GM12891 (cell line): ENCODE data around the gene CBR4.

Source experiments
- PAX5 ChIP-seq: IDR thresholded peaks from 2 replicates; pipeline ENCODE4 v1.6.1; 2011; ENCODE audit warnings: low read length, moderate library complexity, mild to moderate bottlenecking; ENCODE audit not compliant: insufficient read depth, severe bottlenecking
- POLR2A ChIP-seq: IDR thresholded peaks from 2 replicates; pipeline ENCODE4 v1.6.1; 2011; ENCODE audit warnings: low read depth, low read length, control low read depth
- POLR2AphosphoS5 ChIP-seq: IDR thresholded peaks from 2 replicates; pipeline ENCODE4 v1.6.1; 2011; ENCODE audit warnings: low read depth, low read length, control low read depth
- POU2F2 ChIP-seq: IDR thresholded peaks from 2 replicates; pipeline ENCODE4 v1.6.1; 2011; ENCODE audit warnings: low read depth, mild to moderate bottlenecking, control low read depth, low read length, moderate library complexity
- SPI1 ChIP-seq: IDR thresholded peaks from 2 replicates; pipeline ENCODE4 v1.6.1; 2011; ENCODE audit warnings: low read depth, low read length, control low read depth
- TAF1 ChIP-seq: IDR thresholded peaks from 2 replicates; pipeline ENCODE4 v1.6.1; 2011; ENCODE audit warnings: low read depth, low read length, control low read depth

DNA sequence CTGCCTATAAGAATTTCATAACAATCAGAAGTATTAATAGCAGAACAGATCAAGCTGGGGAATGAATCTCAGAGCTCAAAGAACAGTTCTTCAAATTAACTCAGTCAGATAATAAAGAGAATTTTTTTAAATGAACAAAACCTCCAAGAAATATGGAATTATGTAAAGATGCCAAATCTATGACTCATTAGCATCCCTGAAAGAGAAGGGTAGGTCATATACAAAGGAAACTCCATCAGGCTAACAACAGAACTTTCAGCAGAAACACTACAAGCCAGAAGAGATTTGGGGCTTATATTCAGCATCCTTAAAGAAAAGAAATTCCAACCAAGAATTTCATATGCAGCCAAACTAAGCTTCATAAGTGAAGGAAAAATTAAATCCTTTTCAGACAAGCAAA, 28.6 kb downstream of the CBR4 start:
- TF ChIP-seq POLR2A (no peak), SPI1 (no peak), TAF1 (no peak), POLR2AphosphoS5 (no peak), PAX5 (no peak), POU2F2 (no peak)
